Endothelial cell of umbilical vein (primary cell): ENCODE data around the gene LRRC56.

Source experiments
- CTCF ChIP-seq, 2 donors: IDR thresholded peaks; 1 replicate in 1 of 2; 2 replicates in 1 of 2; pipeline ENCODE4 v1.5.1; 2011; ENCODE audit warnings: low read length in 2 of 2, mild to moderate bottlenecking in 2 of 2, moderate library complexity in 2 of 2, control low read depth in 1 of 2, inconsistent platforms in 1 of 2, low read depth in 1 of 2; ENCODE audit not compliant: insufficient read depth in 1 of 2; ENCODE audit errors: extremely low read depth in 1 of 2
- EZH2 ChIP-seq: IDR thresholded peaks from 2 replicates; pipeline ENCODE4 v1.6.1; 2012; ENCODE audit warnings: borderline replicate concordance, low read depth, mild to moderate bottlenecking, moderate library complexity, low read length, inconsistent platforms; ENCODE audit not compliant: severe bottlenecking
- JUN ChIP-seq: IDR thresholded peaks from 2 replicates; pipeline ENCODE4 v1.6.1; 2011; ENCODE audit warnings: borderline replicate concordance, low read depth; ENCODE audit not compliant: insufficient read length, insufficient read depth
- MYC ChIP-seq: IDR thresholded peaks from one replicate; pipeline ENCODE4 v1.6.1; 2011; ENCODE audit warnings: mild to moderate bottlenecking, low read depth, low read length
- POLR2A ChIP-seq: IDR thresholded peaks from 2 replicates; pipeline ENCODE4 v1.6.1; 2012; ENCODE audit warnings: low read depth, mild to moderate bottlenecking, control low read depth, low read length
- POLR2AphosphoS5 ChIP-seq: IDR thresholded peaks from 2 replicates; pipeline ENCODE4 v1.6.1; 2012; ENCODE audit warnings: low read depth, mild to moderate bottlenecking, control low read depth, low read length, moderate library complexity; ENCODE audit not compliant: insufficient read depth

- TF ChIP-seq POLR2A (no peak), CTCF (IDR thresholded peaks at IDR 0.05; ENCODE audit: extremely low read depth in 1 of 2, insufficient read depth in 1 of 2, low read depth in 1 of 2, low read length in 2 of 2) (no peak), EZH2 (no peak), JUN (no peak), POLR2AphosphoS5 (no peak), MYC (no peak)
Observed at GRCh38 chr11:533586-534395, 3.5 kb upstream of the LRRC56 start.
